GM12892 (cell line): ENCODE results near the gene NT5C2.

Experiments used
- POLR2A ChIP-seq: IDR thresholded peaks from 2 replicates; pipeline ENCODE4 v1.6.1; 2011; ENCODE audit warnings: low read depth, low read length, control low read depth
- POLR2AphosphoS5 ChIP-seq: IDR thresholded peaks from 2 replicates; pipeline ENCODE4 v1.6.1; 2011; ENCODE audit warnings: low read depth, low read length, control low read depth
- TAF1 ChIP-seq: IDR thresholded peaks from 2 replicates; pipeline ENCODE4 v1.6.1; 2011; ENCODE audit warnings: low read depth, mild to moderate bottlenecking, control low read depth, low read length, borderline replicate concordance

DNA sequence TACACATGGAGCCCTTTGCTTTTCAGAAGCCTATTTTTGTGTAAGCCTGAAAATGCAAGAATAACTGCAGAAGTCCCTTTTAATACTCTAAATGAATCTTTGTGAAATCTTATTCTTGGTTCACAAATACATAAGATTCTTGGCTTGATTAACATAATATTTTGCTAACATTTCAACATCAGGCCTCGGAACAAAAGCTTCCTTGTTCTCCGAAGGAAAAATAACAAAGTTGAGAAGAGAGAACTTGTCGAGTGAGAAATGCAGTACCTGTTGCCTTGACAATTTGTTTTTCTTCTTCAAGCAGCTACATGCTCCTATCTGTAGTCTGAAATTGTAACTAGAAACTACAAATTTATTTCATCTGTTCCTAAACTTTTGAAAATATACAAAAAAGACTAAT lies 8.5 kb downstream of the NT5C2 start:
- TF ChIP-seq POLR2A (no peak), TAF1 (no peak), POLR2AphosphoS5 (no peak)
